ENCODE results near the gene SETD1B. TPM values are rescaled to one million over a fixed set of nuclear protein-coding genes. Genes with fewer than 3 reads are reported as not detected.

The SETD1B gene
- total and polyA plus RNA-seq, 9 donors = 6.2 to 44.6 (median 28.6) TPM

DNA sequence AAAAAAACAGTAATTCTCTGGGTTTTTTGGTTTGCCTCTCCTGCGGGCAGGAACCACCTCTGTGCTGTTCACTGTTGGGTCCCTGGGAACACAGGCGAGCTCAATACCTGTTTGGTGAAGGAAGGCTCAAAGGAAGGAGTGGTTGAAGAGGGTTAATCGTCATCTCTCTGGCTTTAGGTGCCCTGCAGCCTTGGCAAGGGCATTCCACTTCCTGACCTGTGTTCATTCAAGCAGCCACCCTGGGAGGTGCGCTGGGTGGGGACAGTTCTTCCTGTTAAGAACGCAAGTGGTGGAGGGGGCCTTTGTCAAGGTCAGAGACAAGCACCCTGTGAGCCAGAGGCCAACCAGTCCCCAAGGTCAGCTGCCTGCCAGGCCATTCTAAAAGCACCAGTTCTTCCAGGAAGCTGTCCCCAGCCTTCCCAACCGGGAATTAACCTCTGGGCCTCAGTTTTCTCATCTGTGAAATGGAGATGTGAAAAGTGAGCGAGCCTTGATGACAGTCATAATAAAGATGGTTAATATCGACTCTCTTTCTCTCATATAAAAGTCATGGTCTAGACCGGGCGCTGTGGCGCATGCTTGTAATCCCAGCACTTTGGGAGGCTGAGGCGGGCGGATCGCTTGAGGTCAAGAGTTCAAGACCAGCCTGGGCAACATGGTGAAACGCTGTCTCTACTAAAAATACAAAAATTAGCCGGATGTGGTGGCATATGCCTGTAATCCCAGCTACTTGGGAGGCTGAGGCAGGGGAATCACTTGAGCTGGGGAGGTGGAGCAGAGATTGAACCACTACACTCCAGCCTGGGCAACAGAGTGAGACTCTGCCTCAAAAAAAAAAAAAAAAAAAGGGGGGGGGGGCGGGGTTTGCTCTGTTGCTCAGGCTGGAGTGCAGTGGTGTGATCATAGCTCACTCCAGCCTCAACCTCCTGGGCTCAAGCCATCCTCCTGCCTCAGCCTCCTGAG, 16.5 kb upstream of the SETD1B start:
- no peak for TF ChIP-seq EP300 (IDR thresholded peaks at IDR 0.05)
- TF ChIP-seq POLR2A (IDR thresholded peaks at IDR 0.05) = no peak
- TF ChIP-seq, protein P1, sequence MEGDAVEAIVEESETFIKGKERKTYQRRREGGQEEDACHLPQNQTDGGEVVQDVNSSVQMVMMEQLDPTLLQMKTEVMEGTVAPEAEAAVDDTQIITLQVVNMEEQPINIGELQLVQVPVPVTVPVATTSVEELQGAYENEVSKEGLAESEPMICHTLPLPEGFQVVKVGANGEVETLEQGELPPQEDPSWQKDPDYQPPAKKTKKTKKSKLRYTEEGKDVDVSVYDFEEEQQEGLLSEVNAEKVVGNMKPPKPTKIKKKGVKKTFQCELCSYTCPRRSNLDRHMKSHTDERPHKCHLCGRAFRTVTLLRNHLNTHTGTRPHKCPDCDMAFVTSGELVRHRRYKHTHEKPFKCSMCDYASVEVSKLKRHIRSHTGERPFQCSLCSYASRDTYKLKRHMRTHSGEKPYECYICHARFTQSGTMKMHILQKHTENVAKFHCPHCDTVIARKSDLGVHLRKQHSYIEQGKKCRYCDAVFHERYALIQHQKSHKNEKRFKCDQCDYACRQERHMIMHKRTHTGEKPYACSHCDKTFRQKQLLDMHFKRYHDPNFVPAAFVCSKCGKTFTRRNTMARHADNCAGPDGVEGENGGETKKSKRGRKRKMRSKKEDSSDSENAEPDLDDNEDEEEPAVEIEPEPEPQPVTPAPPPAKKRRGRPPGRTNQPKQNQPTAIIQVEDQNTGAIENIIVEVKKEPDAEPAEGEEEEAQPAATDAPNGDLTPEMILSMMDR (IDR thresholded peaks at IDR 0.05) = no peak
- Histone ChIP-seq H3K36me3 (no peaks in the 10 kb centered on the region), H3K4me3 (no peak overlapping the region), H3K4me1 (ENCODE audit: insufficient read depth) (peaks cover 1% of the 10 kb centered on the region), H3K9me3 (no peaks in the 10 kb centered on the region), H3K27me3 (no peaks in the 10 kb centered on the region), H3K27ac (no peak overlapping the region)
- 72 to 82% (median 76%) methylated on average over 17 of the region's 17 CpGs for WGBS, 3 donors
- no peak for DNase-seq
- intact Hi-C loops (cut with DNase I) = no loop called here

- H3K36me3 ChIP-seq = no peaks in the 10 kb centered on the region
- H3K9me3 ChIP-seq = no peaks in the 10 kb centered on the region
- H3K27me3 ChIP-seq = no peaks in the 10 kb centered on the region
- no peak for DNase-seq
- no peak overlapping the region for H3K27ac ChIP-seq
- no peak overlapping the region for H3K4me3 ChIP-seq
- intact Hi-C loops (cut with DNase I) = no loop called here
- H3K4me1 ChIP-seq (ENCODE audit: insufficient read depth) = no peaks in the 10 kb centered on the region
- TF ChIP-seq, protein P1 (IDR thresholded peaks at IDR 0.05) = no peak
- TF ChIP-seq EP300 (IDR thresholded peaks at IDR 0.05) = no peak
- TF ChIP-seq POLR2A (IDR thresholded peaks at IDR 0.05) = no peak
- WGBS, 3 donors = 78 to 81% (median 78%) methylated on average over 7 of the region's 7 CpGs
Measured at GRCh38 chr12:121788176-121788818, 15.5 kb upstream of the SETD1B start.

DNA sequence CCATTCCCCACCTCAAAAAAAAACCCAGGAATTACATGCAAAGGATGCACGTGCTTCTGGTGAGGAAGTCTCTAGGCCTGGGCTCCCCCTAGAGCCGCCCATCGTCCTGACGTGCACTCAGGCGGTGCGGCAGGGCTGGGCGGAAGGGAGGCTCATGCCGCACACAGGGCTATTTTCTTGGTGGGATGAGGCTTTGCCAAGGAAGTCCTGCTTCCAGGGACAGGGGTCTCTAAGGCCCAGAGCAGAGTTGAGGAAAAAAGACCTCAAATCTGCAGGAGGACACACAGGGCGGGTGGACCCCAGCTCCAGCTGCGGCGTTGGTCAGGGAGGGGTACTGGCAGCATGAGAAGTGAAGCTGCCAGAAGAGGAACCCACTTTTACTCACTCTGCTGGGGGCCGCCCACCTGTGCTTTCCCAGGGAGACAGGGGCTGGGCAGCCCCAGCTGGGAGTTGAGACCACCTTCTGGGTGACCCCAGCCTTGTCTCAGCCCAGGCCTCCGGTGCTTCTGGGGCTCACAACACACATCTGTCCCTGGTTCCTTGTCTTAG, 14.5 kb upstream of the SETD1B start:
- H3K4me3 ChIP-seq = no peak overlapping the region
- no peaks in the 10 kb centered on the region for H3K9me3 ChIP-seq
- H3K27ac ChIP-seq = no peak overlapping the region
- intact Hi-C loops (cut with DNase I) = no loop called here
- H3K4me1 ChIP-seq (ENCODE audit: insufficient read depth) = peaks cover 5% of the 10 kb centered on the region
- WGBS, 3 donors = 48 to 74% (median 61%) methylated on average over 12 to 13 of the region's 13 CpGs
- no peak for DNase-seq
- H3K36me3 ChIP-seq = no peaks in the 10 kb centered on the region
- H3K27me3 ChIP-seq = no peaks in the 10 kb centered on the region
- TF ChIP-seq EP300 (IDR thresholded peaks at IDR 0.05) (no peak), POLR2A (IDR thresholded peaks at IDR 0.05) (no peak)
- TF ChIP-seq, protein P1 (IDR thresholded peaks at IDR 0.05) = no peak
